Activated CD4-positive, alpha-beta T cell treated with anti-CD3 and anti-CD28 coated beads, Interleukin-2, amount 10 ng/mL, durations not matched to agents 7 days and 5 days (primary cell): ENCODE data around the gene STX2. TPM values are rescaled to one million over a fixed set of nuclear protein-coding genes. Genes with fewer than 3 reads are reported as not detected.
"Not testable (repeated sequence)": the region's sequence is repeated elsewhere in the genome, so short reads cannot be mapped to it uniquely, and the experiment has no call there.

ENCODE experiments used
- CTCF ChIA-PET: fragments of 350-600 bp; sonication (Branson Sonifier 250); formaldehyde crosslinking; loops from one replicate; lab custom pipeline; 2021; ENCODE audit warnings: antibody characterized with exemption; lab: Charles Lee
- POLR2A ChIA-PET: fragments of 350-600 bp; sonication (Branson Sonifier 250); formaldehyde crosslinking; loops from one replicate; lab custom pipeline; 2021; ENCODE audit warnings: antibody characterized with exemption; lab: Charles Lee
- DNase-seq: peaks from one replicate; pipeline ENCODE4 v3.0.0-alpha.2; 2020
- H3K27ac Mint-ChIP-seq: one replicate; pipeline ENCODE4 v1.8.0; 2021; ENCODE audit warnings: mild to moderate bottlenecking, moderate library complexity, mixed read lengths
- H3K27me3 Mint-ChIP-seq: one replicate; pipeline ENCODE4 v1.8.0; 2021; ENCODE audit warnings: mixed read lengths
- H3K36me3 Mint-ChIP-seq: one replicate; pipeline ENCODE4 v1.8.0; 2021; ENCODE audit warnings: low read depth, mixed read lengths
- H3K4me1 Mint-ChIP-seq: one replicate; pipeline ENCODE4 v1.8.0; 2021; ENCODE audit warnings: mixed read lengths
- H3K4me3 Mint-ChIP-seq: one replicate; pipeline ENCODE4 v1.8.0; 2021; ENCODE audit warnings: mild to moderate bottlenecking, moderate library complexity, mixed read lengths
- H3K9me3 Mint-ChIP-seq: one replicate; pipeline ENCODE4 v1.8.0; 2021; ENCODE audit warnings: mixed read lengths
- total RNA-seq, 2 experiments: library from RNA; stranded (reverse); gene quantifications; one replicate each; pipeline ENCODE4 v1.2.3, GENCODE V29; 2021

STX2 gene
- total RNA-seq, 2 experiments from 2014 or later, result 23.2 to 25.5 TPM

DNA sequence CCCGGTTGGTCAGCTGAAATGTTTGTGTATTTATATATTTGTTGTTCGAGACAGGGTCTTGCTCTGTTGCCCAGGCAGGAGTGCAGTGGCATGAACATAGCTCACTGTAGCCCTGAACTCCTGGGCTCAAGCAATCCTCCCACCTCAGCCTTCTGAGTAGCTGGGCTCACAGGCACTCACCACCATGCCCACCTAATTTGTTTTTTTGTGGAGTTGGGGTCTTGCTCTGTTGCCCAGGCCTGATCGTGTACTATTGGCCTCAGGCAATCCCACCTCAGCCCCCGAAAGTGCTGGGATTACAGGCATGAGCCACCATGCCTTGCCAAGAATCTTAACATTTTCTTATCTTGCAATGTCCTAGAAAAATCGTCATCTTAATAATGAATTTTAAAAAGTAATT, 36.1 kb upstream of the STX2 start:
- Mint-ChIP-seq H3K36me3 (peaks cover 59% of the 10 kb centered on the region), H3K27ac (no peak overlapping the region), H3K9me3 (no peaks in the 10 kb centered on the region), H3K4me1 (peaks cover 70% of the 10 kb centered on the region), H3K4me3 (peak overlapping the region; percentile 98), H3K27me3 (no peaks in the 10 kb centered on the region)
- no peak for DNase-seq
- CTCF ChIA-PET, result no interaction called here
- POLR2A ChIA-PET, result no interaction called here

GRCh38 chr12:130874696-130875095, 35.6 kb upstream of the STX2 start:
- H3K4me3 Mint-ChIP-seq, result peak overlapping the region; percentile 98
- H3K9me3 Mint-ChIP-seq, result no peaks in the 10 kb centered on the region
- H3K4me1 Mint-ChIP-seq, result peaks cover 67% of the 10 kb centered on the region
- no peak for DNase-seq
- H3K36me3 Mint-ChIP-seq, result peaks cover 59% of the 10 kb centered on the region
- POLR2A ChIA-PET, result no interaction called here
- no peak overlapping the region for H3K27ac Mint-ChIP-seq
- H3K27me3 Mint-ChIP-seq, result no peaks in the 10 kb centered on the region
- CTCF ChIA-PET, result interaction anchor here (0.6 to 1.6 kb wide), 2 partner anchors 48 to 1834 kb away, joined by 3 to 4 read pairs; no protein-coding TSS in a partner anchor

DNA sequence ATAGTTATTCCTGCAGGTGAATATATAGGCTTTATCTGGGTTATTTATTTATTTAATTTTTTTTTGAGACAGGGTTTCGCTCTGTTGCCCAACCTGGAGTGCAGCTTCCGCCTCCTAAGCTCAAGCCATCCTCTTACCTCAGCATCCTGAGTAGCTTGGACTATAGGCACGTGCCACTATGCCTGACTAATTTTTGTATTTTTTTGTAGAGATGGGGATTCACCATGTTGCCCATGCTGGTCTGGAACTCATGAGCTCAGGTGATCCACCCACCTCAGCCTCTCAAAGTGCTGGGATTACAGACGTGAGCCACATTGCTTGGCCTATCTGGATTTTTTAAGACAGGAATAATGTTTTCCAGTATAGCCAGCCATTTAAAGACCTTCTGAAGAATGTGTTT, 34.8 kb upstream of the STX2 start:
- DNase-seq, result no peak
- Mint-ChIP-seq H3K27me3 (no peaks in the 10 kb centered on the region), H3K36me3 (peaks cover 59% of the 10 kb centered on the region), H3K4me3 (peak overlapping the region; percentile 98), H3K27ac (peak overlapping the region; percentile 69), H3K9me3 (no peaks in the 10 kb centered on the region), H3K4me1 (peaks cover 59% of the 10 kb centered on the region)
- CTCF ChIA-PET, result interaction anchor here (1.6 kb wide), 1 partner anchor 47 kb away, joined by 4 read pairs; no protein-coding TSS in a partner anchor
- POLR2A ChIA-PET, result no interaction called here

DNA sequence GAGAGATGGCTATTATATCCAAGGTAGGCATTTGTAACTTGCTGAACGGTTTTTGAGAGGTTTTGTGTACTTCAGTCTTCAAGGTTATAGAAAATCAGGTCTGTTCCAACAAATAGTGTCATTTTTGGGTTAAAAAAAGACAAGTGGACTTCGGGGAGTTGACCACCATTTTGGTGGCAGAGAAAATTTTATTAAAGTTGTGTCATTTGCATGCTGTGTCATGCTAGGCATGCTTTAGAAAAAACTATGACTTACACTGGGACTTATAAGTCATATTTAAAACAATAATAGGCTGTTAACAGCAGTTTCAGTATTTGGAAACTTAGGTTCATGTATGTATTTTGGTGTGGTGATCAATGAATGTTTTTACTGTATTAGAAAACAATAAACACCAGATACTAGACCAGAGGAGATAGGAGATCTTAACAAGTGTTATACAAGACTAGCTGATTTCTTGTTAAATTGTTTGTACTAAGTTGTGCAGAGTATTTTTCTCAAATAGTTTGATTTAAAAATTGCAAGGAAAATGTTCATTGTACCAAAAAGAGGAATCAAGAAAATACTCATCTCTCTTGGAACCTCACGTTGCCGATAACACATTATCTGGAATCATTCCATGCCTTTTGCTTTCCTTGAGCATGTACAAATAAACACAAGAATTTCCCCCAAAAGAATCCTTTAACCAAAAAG, 34.2 kb upstream of the STX2 start:
- Mint-ChIP-seq H3K9me3 (no peaks in the 10 kb centered on the region), H3K4me3 (peak overlapping the region; percentile 98), H3K27ac (peak overlapping the region; percentile 99), H3K27me3 (no peaks in the 10 kb centered on the region), H3K4me1 (peaks cover 62% of the 10 kb centered on the region), H3K36me3 (peaks cover 55% of the 10 kb centered on the region)
- POLR2A ChIA-PET, result no interaction called here
- no peak for DNase-seq
- CTCF ChIA-PET, result interaction anchor here (1.6 kb wide), 1 partner anchor 47 kb away, joined by 4 read pairs; no protein-coding TSS in a partner anchor

DNA sequence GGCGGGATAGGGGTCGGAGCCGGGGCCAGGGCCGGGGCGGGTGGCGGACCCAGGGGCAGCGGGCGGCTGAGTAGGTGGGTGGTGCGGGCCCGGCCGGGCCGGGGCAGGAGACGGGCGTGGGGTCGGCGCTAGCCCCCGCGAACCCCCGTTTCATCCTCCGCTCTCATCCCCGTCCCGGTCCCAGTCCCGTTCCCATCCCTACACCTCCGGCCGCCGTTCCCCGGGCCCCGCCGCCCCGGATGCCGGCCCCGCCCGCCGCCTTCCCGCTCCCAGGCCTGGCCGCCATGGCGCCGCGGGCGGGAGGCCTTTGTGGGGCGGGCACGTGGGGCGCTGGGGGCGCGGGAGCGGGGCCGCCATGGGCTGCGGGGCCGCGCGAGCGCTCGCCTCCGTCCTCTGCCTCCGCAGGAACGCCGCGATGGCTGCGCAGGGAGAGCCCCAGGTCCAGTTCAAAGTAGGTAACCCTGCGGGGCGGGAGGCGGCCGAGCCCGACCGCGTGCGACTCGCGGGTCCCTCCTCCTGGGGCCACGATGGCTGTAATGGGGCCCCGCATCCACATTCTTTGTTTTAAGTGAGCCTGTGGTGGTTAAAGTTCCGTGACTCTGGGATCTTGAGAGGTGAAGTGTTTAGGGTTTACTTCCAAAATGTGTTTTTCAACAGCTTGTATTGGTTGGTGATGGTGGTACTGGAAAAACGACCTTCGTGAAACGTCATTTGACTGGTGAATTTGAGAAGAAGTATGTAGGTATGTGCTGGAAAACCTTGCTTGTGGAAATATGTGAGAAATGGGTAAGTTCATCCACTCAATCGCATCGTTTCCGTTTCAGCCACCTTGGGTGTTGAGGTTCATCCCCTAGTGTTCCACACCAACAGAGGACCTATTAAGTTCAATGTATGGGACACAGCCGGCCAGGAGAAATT, 33.4 kb upstream of the STX2 start:
- CTCF ChIA-PET, result no interaction called here
- Mint-ChIP-seq H3K27me3 (no peaks in the 10 kb centered on the region), H3K36me3 (peaks cover 52% of the 10 kb centered on the region), H3K27ac (peak overlapping the region; percentile 99), H3K4me3 (peak overlapping the region; percentile 98), H3K4me1 (peaks cover 67% of the 10 kb centered on the region), H3K9me3 (no peaks in the 10 kb centered on the region)
- POLR2A ChIA-PET, result no interaction called here
- peak; percentile 40 for DNase-seq

- H3K4me1 Mint-ChIP-seq, result peaks cover 65% of the 10 kb centered on the region
- ChIA-PET CTCF (interaction anchor here (0.9 to 1.5 kb wide), 5 partner anchors 10 to 40 kb away, joined by 3 to 4 read pairs (median 3); no protein-coding TSS in a partner anchor), POLR2A (no interaction called here)
- H3K27ac Mint-ChIP-seq, result peak within 1 kb of the TSS; percentile 99
- H3K9me3 Mint-ChIP-seq, result no peaks in the 10 kb centered on the region
- peaks cover 43% of the 10 kb centered on the region for H3K36me3 Mint-ChIP-seq
- H3K4me3 Mint-ChIP-seq, result peak within 1 kb of the TSS; percentile 98
- no peaks in the 10 kb centered on the region for H3K27me3 Mint-ChIP-seq
- DNase-seq, result peak; percentile 90
Measured at GRCh38 chr12:130871286-130872178, 32.5 kb upstream of the STX2 start, which contains the start of gene RAN. Gene RAN, plus strand, starts transcription at chr12:130872066. Its CDS starts 528 bp downstream, at chr12:130872594.

DNA sequence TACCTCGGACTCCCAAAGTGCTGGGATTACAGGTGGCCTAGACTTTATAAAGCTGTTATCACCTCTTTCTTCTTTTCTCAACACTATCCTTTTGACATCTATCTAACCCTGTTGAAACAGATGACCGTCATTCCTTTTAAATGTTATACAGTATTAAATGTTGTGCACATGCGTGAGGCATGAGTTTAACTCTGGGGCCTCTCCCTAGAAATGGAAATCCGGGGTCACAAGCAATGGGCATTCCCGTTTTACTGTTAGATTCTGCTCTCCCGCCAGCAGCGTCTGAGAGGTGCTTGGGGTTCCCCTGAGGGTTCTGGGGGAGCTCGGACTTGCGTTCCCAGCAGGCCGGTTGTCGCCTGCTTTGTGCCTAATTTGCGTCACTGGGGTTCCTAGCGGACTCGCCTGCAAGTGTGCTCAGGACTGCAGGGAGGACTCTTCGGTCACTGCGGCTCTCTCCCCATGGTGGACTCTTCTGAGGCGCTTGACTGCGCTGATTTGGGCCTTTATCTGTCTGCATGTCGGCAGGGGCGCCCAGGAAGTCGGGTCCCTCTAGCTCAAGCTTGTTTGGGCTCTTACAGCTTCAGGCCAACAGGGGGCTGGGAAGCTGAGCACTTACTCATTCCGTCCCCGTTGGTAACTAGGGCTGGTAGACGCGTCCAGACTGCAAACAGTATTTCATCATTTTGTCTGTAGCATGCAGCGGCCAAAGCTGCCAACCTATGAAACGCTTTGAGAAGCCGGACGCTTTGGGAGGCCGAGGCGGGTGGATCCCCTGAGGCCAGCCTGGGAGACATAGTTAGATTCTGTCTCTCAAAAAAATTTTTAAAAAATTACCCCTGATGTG, 31.6 kb upstream of the STX2 start:
- ChIA-PET POLR2A (interaction anchor here (0.6 kb wide), 1 partner anchor 1238 kb away, joined by 5 read pairs; no protein-coding TSS in a partner anchor), CTCF (interaction anchor here (0.6 to 1.5 kb wide), 6 partner anchors 9 to 76 kb away, joined by 3 to 4 read pairs (median 3); no protein-coding TSS in a partner anchor)
- Mint-ChIP-seq H3K27ac (peak overlapping the region; percentile 98), H3K36me3 (peaks cover 34% of the 10 kb centered on the region), H3K4me3 (peak overlapping the region; percentile 83), H3K9me3 (no peaks in the 10 kb centered on the region), H3K27me3 (no peaks in the 10 kb centered on the region), H3K4me1 (peaks cover 60% of the 10 kb centered on the region)
- peak; percentile 77 for DNase-seq

GRCh38 chr12:130868412-130868811, 29.4 kb upstream of the STX2 start:
- peak overlapping the region; percentile 6 for H3K4me3 Mint-ChIP-seq
- H3K27ac Mint-ChIP-seq, result peak overlapping the region; percentile 81
- peaks cover 12% of the 10 kb centered on the region for H3K36me3 Mint-ChIP-seq
- CTCF ChIA-PET, result no interaction called here
- no peaks in the 10 kb centered on the region for H3K9me3 Mint-ChIP-seq
- H3K4me1 Mint-ChIP-seq, result peaks cover 40% of the 10 kb centered on the region
- H3K27me3 Mint-ChIP-seq, result no peaks in the 10 kb centered on the region
- peak; percentile 12 for DNase-seq
- POLR2A ChIA-PET, result no interaction called here

- CTCF ChIA-PET, result no interaction called here
- Mint-ChIP-seq H3K27me3 (no peaks in the 10 kb centered on the region), H3K27ac (no peak overlapping the region), H3K36me3 (no peaks in the 10 kb centered on the region), H3K4me1 (peaks cover 13% of the 10 kb centered on the region), H3K9me3 (no peaks in the 10 kb centered on the region), H3K4me3 (no peak overlapping the region)
- POLR2A ChIA-PET, result no interaction called here
- no peak for DNase-seq
Measured at GRCh38 chr12:130863298-130863697, 24.2 kb upstream of the STX2 start.

- H3K27ac Mint-ChIP-seq, POLR2A ChIA-PET, H3K4me1 Mint-ChIP-seq, H3K27me3 Mint-ChIP-seq, H3K4me3 Mint-ChIP-seq, H3K36me3 Mint-ChIP-seq, CTCF ChIA-PET, DNase-seq, H3K9me3 Mint-ChIP-seq: not testable (repeated sequence)
Measured at GRCh38 chr12:130862771-130863170, 23.7 kb upstream of the STX2 start.

- Mint-ChIP-seq H3K36me3 (no peaks in the 10 kb centered on the region), H3K27ac (no peak overlapping the region), H3K27me3 (no peaks in the 10 kb centered on the region), H3K4me3 (no peak overlapping the region), H3K4me1 (peaks cover 3% of the 10 kb centered on the region), H3K9me3 (peaks cover 5% of the 10 kb centered on the region)
- no peak for DNase-seq
- CTCF ChIA-PET, result interaction anchor here (0.6 kb wide), 1 partner anchor 8 kb away, joined by 3 read pairs; no protein-coding TSS in a partner anchor
- POLR2A ChIA-PET, result no interaction called here
Measured at GRCh38 chr12:130862161-130862560, 23.1 kb upstream of the STX2 start.
